GM12878 (cell line): ENCODE measurements around the gene EFNA1. TPM values are rescaled to one million over a fixed set of nuclear protein-coding genes. Genes with fewer than 3 reads are reported as not detected.

Experiments used
- ATAC-seq: fragments of 200-7000 bp; cut with Tn5 transposase; 3 replicates; pipeline ENCODE4 v1.9.1; 2020; ENCODE audit warnings: mild to moderate bottlenecking, moderate library complexity
- BruUV-seq: library from RNA; stranded (reverse); fragments of 400-500 nt; replicated peaks from 2 replicates; lab custom pipeline; 2021; lab: Mats Ljungman, UMichigan
- CTCF ChIA-PET: fragments of 300-600 bp; sonication (Branson Sonifier 250); formaldehyde crosslinking; extraction: SDS; loops from one replicate; lab custom pipeline; 2021; ENCODE audit warnings: inconsistent platforms; lab: Yijun Ruan, JAX
- POLR2A ChIA-PET: fragments of 350-600 bp; formaldehyde crosslinking; extraction: SDS; loops from one replicate; lab custom pipeline; 2021; ENCODE audit warnings: inconsistent platforms; lab: Charles Lee
- RAD21 ChIA-PET: fragments of 300-600 bp; sonication (Branson Sonifier 250); formaldehyde crosslinking; loops from one replicate; lab custom pipeline; 2023; ENCODE audit warnings: antibody characterized with exemption; ENCODE audit not compliant: unreplicated experiment; lab: Charles Lee
- SMC1A ChIA-PET: fragments of 300-600 bp; sonication (Branson Sonifier 250); formaldehyde crosslinking; loops from one replicate; lab custom pipeline; 2023; ENCODE audit not compliant: unreplicated experiment, uncharacterized antibody; lab: Charles Lee
- DNase-seq: peaks from one replicate; pipeline ENCODE4 v3.0.0-alpha.2; 2011; ENCODE audit warnings: low read depth, low spot score
- FAIRE-seq: peaks from 3 replicates; lab custom pipeline; 2011; peaks lifted over from hg19 to GRCh38; lab: Jason Lieb, UNC
- H2AFZ ChIP-seq: 2 replicates; pipeline ENCODE4 v1.6.0; 2011; ENCODE audit warnings: low read depth, low read length, control low read depth; ENCODE audit not compliant: control insufficient read depth
- H3K27ac ChIP-seq: 2 replicates; pipeline ENCODE4 v1.5.1; 2011; ENCODE audit warnings: control low read depth; ENCODE audit not compliant: control insufficient read depth, insufficient read depth
- H3K27me3 ChIP-seq, 2 experiments: replicated peaks in 1 of 2; 2 replicates each; pipeline versions ENCODE4 v1.6.0 to v1.6.1; 2011; ENCODE audit warnings: low read length in 1 of 2; ENCODE audit not compliant: control insufficient read depth in 2 of 2, insufficient read depth in 2 of 2
- H3K36me3 ChIP-seq, 2 experiments: 2 replicates each; pipeline ENCODE4 v1.5.1; 2011; ENCODE audit warnings: low read length in 1 of 2; ENCODE audit not compliant: control insufficient read depth in 2 of 2, insufficient read depth in 2 of 2
- H3K4me1 ChIP-seq: 2 replicates; pipeline ENCODE4 v1.6.1; 2011; ENCODE audit warnings: mild to moderate bottlenecking, low read length, moderate library complexity, mixed read lengths; ENCODE audit not compliant: control insufficient read depth, insufficient read depth
- H3K4me2 ChIP-seq: 2 replicates; pipeline ENCODE4 v1.6.0; 2011; ENCODE audit warnings: control low read depth; ENCODE audit not compliant: control insufficient read depth, insufficient read depth
- H3K4me3 ChIP-seq: fragments of 200-600 bp; sonication (generic); 2 replicates; pipeline ENCODE4 v1.5.1; 2016
- H3K79me2 ChIP-seq: 2 replicates; pipeline ENCODE4 v1.6.0; 2011; ENCODE audit warnings: low read length; ENCODE audit not compliant: control insufficient read depth, insufficient read depth
- H3K9ac ChIP-seq: 2 replicates; pipeline ENCODE4 v1.8.0; 2011; ENCODE audit warnings: low read length, control low read depth, mixed read lengths; ENCODE audit not compliant: control insufficient read depth, insufficient read depth
- H3K9me3 ChIP-seq: replicated peaks from 3 replicates; pipeline ENCODE4 v1.5.1; 2011; ENCODE audit warnings: mild to moderate bottlenecking, low read length; ENCODE audit not compliant: control insufficient read depth, insufficient read depth
- H4K20me1 ChIP-seq: 2 replicates; pipeline ENCODE4 v1.6.0; 2011; ENCODE audit not compliant: control insufficient read depth, insufficient read depth
- LARP7 ChIP-seq: fragments of 450-650 bp; IDR thresholded peaks from 2 replicates; pipeline ENCODE4 v1.6.1; 2017; ENCODE audit warnings: mild to moderate bottlenecking
- MAX ChIP-seq: IDR thresholded peaks from 2 replicates; pipeline ENCODE4 v1.6.1; 2012; ENCODE audit warnings: low read depth, low read length, improper control_type of control experiment
- MYB ChIP-seq: fragments of 150-350 bp; IDR thresholded peaks from 2 replicates; pipeline ENCODE4 v1.6.1; 2014; ENCODE audit warnings: mild to moderate bottlenecking, low read depth, low read length, borderline replicate concordance
- PKNOX1 ChIP-seq: fragments of 450-650 bp; IDR thresholded peaks from 2 replicates; pipeline ENCODE4 v1.6.1; 2016; ENCODE audit warnings: mild to moderate bottlenecking
- TARDBP ChIP-seq: IDR thresholded peaks from 2 replicates; pipeline ENCODE4 v1.6.1; 2016; ENCODE audit warnings: borderline replicate concordance
- ZBTB11 ChIP-seq: fragments of 450-650 bp; formaldehyde crosslinking; IDR thresholded peaks from 2 replicates; pipeline ENCODE4 v1.5.0; 2022; ENCODE audit warnings: mild to moderate bottlenecking, missing genetic modification characterization
- ZNF592 ChIP-seq: fragments of 450-650 bp; IDR thresholded peaks from 2 replicates; pipeline ENCODE4 v1.6.1; 2017; ENCODE audit warnings: mild to moderate bottlenecking, moderate library complexity
- whole genome bisulfite sequencing: methylation state at CpG from one replicate; pipeline ENCODE4 v1.1.6; 2016; ENCODE audit warnings: low lambda C conversion rate; ENCODE audit not compliant: insufficient replicate concordance, insufficient coverage; ENCODE audit errors: missing lambda C conversion rate; 5-methylcytosine and 5-hydroxymethylcytosine counted together
- in situ Hi-C: fragments of 300-500 bp; cut with MboI; formaldehyde crosslinking; loops from 9 replicates; pipeline ENCODE4 v1.14.3; 2018; ENCODE audit warnings: mixed read lengths
- intact Hi-C: fragments of 100-400 bp; cut with micrococcal nuclease; formaldehyde crosslinking; loops from one replicate; pipeline ENCODE4 v1.14.2; 2022; ENCODE audit not compliant: unreplicated experiment
- polyA plus RNA-seq, 11 experiments: library from polyadenylated mRNA; depleted of rRNA in 4 of 11; unstranded in 6 of 11; stranded (reverse) in 5 of 11; fragments of >200 nt; fragmentation: Nextera tagmentation in 4 of 11; fragmentation: Illumina TruSeq in 1 of 11; extraction: Ambion mirVana in 4 of 11; extraction: Trizol in 1 of 11; gene quantifications; 1 replicate in 1 of 11; 2 replicates in 10 of 11; pipeline versions ENCODE4 v1.2.1 to v1.2.3, GENCODE V29; 2011 to 2016; ENCODE audit warnings: inconsistent platforms in 2 of 11, missing spikeins in 2 of 11, low read depth in 1 of 11
- total RNA-seq, 4 experiments: library from RNA; depleted of rRNA in 3 of 4; stranded (reverse); fragments of >200 nt in 3 of 4; fragmentation: Illumina TruSeq in 1 of 4; extraction: Trizol in 1 of 4; gene quantifications; 2 replicates each; pipeline versions ENCODE4 v1.2.1 to v1.2.3, GENCODE V29; 2013 to 2021

The EFNA1 gene
- total and polyA plus RNA-seq, 10 of the 15 experiments (the other 5 are each of a cell fraction or from before 2014, with no cell fraction given) = 0.13 to 7.5 (median 0.28) TPM; not detected in 5

- POLR2A ChIA-PET = interaction anchor here (0.7 to 1.3 kb wide), 3 partner anchors 23 to 107 kb away, joined by 3 to 8 read pairs (median 3); no protein-coding TSS in a partner anchor
- FAIRE-seq = no peak
- Histone ChIP-seq H3K27ac (no peak overlapping the region), H3K9ac (no peak overlapping the region), H3K9me3 (no peaks in the 10 kb centered on the region; the same call in 2 of the 3 replicates), H3K4me1 (peaks cover 19% of the 10 kb centered on the region), H4K20me1 (no peaks in the 10 kb centered on the region), H3K27me3 (no peaks in the 10 kb centered on the region), H3K79me2 (peaks cover 12% of the 10 kb centered on the region), H3K4me2 (no peak overlapping the region), H3K36me3 (peaks cover 0 to 3% of the 10 kb centered on the region in 2 experiments; a peak in 1 of 4 replicates), H2AFZ (no peak overlapping the region), H3K4me3 (no peak overlapping the region)
- BruUV-seq = no TSS peak
- ATAC-seq = no peak
- RAD21 ChIA-PET = interaction anchor here (5.1 kb wide), 1 partner anchor 81 kb away, joined by 71 read pairs; no protein-coding TSS in a partner anchor
- 77% methylated on average over 7 of the region's 7 CpGs for WGBS
- SMC1A ChIA-PET = interaction anchor here (5.5 to 5.9 kb wide), 2 partner anchors 75 to 79 kb away, joined by 36 to 37 read pairs; no protein-coding TSS in a partner anchor
- intact Hi-C loops (loop anchor here (5.0 kb wide), 1 partner anchor 34 kb away; the partner anchor contains the start of gene SLC50A1), in situ Hi-C loops (no loop called here)
- no peak for DNase-seq
- TF ChIP-seq MYB = no peak
- no peak for TF ChIP-seq PKNOX1
- TF ChIP-seq ZNF592 = no peak
- TF ChIP-seq LARP7 = no peak
- no peak for TF ChIP-seq TARDBP
- no peak for TF ChIP-seq MAX
- TF ChIP-seq ZBTB11 = no peak
- CTCF ChIA-PET = interaction anchor here (0.6 to 12.1 kb wide), 8 partner anchors 22 to 573 kb away, joined by 3 to 284 read pairs (median 27); no protein-coding TSS in a partner anchor
These were observed 43.1 kb downstream of the EFNA1 start for GRCh38 chr1:155170806-155171205.
